Effector memory CD4-positive, alpha-beta T cell (primary cell): ENCODE results near the gene ALKBH2.

Experiments used
- DNase-seq, 3 donors: peaks; one replicate each; pipeline ENCODE4 v3.0.0-alpha.2; 2020
- H3K27ac ChIP-seq: 2 replicates; pipeline ENCODE4 v1.7.0; 2013; ENCODE audit warnings: mild to moderate bottlenecking, low read length, moderate library complexity; ENCODE audit not compliant: insufficient read depth, poor library complexity, severe bottlenecking
- H3K27me3 ChIP-seq: replicated peaks from 2 replicates; pipeline ENCODE4 v1.7.0; 2013; ENCODE audit warnings: mild to moderate bottlenecking, low read length; ENCODE audit not compliant: insufficient read depth, control insufficient read depth, poor library complexity, severe bottlenecking
- H3K36me3 ChIP-seq: 2 replicates; pipeline ENCODE4 v1.7.0; 2013; ENCODE audit warnings: mild to moderate bottlenecking, low read length, moderate library complexity; ENCODE audit not compliant: control insufficient read depth, insufficient read depth
- H3K4me1 ChIP-seq: 2 replicates; pipeline ENCODE4 v1.7.0; 2013; ENCODE audit warnings: low read length, mild to moderate bottlenecking; ENCODE audit not compliant: control insufficient read depth, insufficient read depth, poor library complexity, severe bottlenecking
- H3K4me3 ChIP-seq: 2 replicates; pipeline ENCODE4 v1.7.0; 2013; ENCODE audit warnings: low read length, low read depth, mild to moderate bottlenecking; ENCODE audit not compliant: insufficient read depth, poor library complexity, severe bottlenecking
- H3K9me3 ChIP-seq: 2 replicates; pipeline ENCODE4 v1.7.0; 2013; ENCODE audit warnings: mild to moderate bottlenecking, low read length, moderate library complexity; ENCODE audit not compliant: control insufficient read depth

The ALKBH2 gene

DNA sequence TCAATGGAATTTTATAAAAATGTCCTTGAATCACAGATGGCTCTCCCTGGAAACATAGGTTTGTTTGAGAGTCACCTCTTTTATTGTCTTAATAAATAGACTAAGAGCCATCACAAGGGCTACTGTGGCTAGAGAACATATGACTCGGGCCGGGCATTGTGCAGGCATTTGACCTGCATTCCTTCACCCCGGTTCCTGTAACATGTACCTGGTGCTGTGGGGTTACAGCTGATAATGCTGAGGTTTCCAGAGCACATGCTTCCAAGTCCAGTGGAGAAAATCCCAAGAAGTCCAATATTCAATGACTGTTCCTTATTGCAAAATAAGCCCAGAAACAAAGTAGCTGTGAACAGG, 22.1 kb upstream of the ALKBH2 start:
- no peaks in the 10 kb centered on the region for H3K36me3 ChIP-seq
- H3K27me3 ChIP-seq: no peaks in the 10 kb centered on the region
- H3K4me3 ChIP-seq: no peak overlapping the region
- DNase-seq: no peak
- H3K4me1 ChIP-seq: no peaks in the 10 kb centered on the region
- no peak overlapping the region for H3K27ac ChIP-seq
- no peaks in the 10 kb centered on the region for H3K9me3 ChIP-seq

DNA sequence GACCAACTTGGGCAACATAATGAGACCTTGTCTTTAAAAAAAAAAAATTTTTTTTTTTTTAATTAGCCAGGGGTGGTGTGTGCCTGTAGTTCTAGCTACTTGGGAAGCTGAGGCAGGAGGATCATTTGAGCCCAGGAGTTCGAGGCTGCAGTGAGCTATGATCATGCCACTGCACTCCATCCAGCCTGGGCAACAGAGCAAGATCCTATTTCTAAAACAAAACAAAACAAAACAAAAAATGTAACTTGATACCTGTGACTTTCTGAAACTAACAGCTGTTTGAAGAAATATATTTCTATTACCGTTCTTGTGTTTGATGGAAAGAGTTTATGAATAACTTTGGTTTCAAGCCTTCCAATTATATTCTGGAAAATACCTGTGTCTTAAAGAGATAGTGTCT, 21.4 kb upstream of the ALKBH2 start:
- no peaks in the 10 kb centered on the region for H3K36me3 ChIP-seq
- H3K27ac ChIP-seq: no peak overlapping the region
- H3K27me3 ChIP-seq: no peaks in the 10 kb centered on the region
- H3K4me1 ChIP-seq: no peaks in the 10 kb centered on the region
- H3K9me3 ChIP-seq: no peaks in the 10 kb centered on the region
- no peak for DNase-seq
- H3K4me3 ChIP-seq: no peak overlapping the region

DNA sequence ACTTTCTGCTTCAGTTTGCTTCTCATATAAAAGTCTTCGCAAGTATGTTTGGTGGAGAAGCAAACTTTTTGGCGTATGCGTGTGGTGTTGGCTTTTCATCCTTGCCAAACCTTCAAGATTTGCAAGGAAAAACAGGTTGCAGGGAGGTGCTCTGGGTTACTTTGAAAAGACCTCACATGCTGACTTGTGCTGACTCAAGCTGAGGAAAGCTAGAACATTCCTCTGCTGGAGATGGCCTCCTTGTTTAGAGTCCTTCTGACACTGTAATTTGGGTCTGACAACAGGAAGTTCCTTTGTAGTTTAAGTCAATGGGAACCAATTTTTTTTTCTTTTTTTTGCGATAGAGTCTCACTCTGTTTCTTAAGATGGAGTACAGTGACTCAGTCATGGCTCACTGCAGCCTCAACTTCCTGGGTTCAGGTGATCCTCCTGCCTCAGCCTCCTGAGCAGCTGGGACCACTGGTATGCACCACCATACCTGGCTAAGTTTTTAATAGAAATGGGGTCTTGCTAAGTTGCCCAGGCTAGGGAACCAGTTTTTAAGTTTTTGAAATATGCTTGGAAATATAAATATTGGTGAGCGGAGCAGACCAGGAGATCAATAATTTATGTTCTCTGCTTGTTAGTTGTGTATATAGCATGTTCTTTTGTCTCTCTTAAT, 20.5 kb upstream of the ALKBH2 start:
- no peak overlapping the region for H3K27ac ChIP-seq
- no peaks in the 10 kb centered on the region for H3K27me3 ChIP-seq
- no peak overlapping the region for H3K4me3 ChIP-seq
- no peaks in the 10 kb centered on the region for H3K4me1 ChIP-seq
- no peak for DNase-seq
- no peaks in the 10 kb centered on the region for H3K9me3 ChIP-seq
- no peaks in the 10 kb centered on the region for H3K36me3 ChIP-seq

DNA sequence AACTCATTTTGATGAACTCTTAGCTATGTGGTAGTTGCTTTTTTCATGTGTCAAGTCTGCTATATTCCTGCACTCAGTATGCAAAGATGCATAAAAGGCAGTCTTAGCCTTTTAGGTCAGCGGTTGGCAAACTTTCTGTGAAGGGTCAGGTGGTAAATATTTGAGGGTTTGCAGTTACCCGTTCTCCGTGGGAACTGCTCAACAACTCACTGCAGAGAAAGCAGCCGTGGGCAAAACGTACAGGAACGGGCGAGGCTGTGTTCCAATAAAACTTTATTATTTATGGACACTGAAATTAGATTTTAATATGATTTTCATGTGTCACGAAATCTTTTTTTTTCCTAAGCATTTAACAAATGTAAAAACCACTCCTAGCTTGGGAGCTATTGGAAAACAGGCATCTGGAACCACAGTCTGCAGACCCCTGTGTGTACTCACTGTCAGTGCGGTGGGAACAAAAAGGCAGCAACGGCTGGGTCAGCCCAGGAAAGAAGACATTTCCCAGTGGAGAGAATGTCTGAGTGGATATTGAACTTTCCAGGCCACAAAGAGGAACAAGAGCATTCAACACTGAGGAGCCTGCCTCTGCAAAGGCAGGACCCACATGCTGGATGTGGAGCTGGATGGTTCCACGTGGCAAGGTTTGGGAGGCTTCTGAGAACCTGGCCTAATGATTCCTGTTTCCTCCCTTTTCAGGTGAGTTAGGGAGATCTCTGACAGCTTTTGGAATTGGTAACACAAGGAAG, 19.6 kb upstream of the ALKBH2 start:
- no peaks in the 10 kb centered on the region for H3K27me3 ChIP-seq
- no peak for DNase-seq
- no peaks in the 10 kb centered on the region for H3K36me3 ChIP-seq
- H3K9me3 ChIP-seq: no peaks in the 10 kb centered on the region
- H3K27ac ChIP-seq: no peak overlapping the region
- no peaks in the 10 kb centered on the region for H3K4me1 ChIP-seq
- H3K4me3 ChIP-seq: no peak overlapping the region

DNA sequence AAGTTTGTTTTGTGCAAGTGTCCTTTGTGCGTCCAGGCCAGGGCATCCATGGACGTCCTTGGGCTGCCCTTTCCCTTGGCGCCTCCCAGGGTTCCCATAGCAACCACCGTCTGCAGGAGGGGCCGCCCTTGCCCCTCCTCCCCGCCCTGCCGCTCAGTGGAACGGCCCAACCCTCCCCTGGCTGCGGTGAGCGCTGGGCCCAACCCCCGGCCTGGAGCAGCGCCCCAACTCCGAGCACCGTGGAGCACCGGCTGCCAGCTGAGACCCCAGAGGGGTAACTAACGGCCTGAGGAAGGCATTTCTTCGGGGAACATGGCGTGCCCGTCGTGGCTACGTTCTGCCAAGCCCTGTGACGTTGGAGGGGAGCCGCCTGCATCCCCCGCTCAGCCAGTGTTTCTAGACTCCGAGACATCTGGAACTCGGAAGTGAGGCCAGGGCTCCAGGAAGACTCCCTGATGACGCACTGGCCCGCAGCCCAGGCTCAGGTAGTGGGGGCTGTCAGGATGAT, 17.8 kb upstream of the ALKBH2 start:
- Histone ChIP-seq H3K36me3 (peaks cover 9% of the 10 kb centered on the region), H3K27ac (peak overlapping the region; percentile 66), H3K27me3 (no peaks in the 10 kb centered on the region), H3K4me3 (peak overlapping the region; percentile 43), H3K4me1 (no peaks in the 10 kb centered on the region), H3K9me3 (no peaks in the 10 kb centered on the region)
- peak; percentile 24 to 31 (median 25) for DNase-seq

DNA sequence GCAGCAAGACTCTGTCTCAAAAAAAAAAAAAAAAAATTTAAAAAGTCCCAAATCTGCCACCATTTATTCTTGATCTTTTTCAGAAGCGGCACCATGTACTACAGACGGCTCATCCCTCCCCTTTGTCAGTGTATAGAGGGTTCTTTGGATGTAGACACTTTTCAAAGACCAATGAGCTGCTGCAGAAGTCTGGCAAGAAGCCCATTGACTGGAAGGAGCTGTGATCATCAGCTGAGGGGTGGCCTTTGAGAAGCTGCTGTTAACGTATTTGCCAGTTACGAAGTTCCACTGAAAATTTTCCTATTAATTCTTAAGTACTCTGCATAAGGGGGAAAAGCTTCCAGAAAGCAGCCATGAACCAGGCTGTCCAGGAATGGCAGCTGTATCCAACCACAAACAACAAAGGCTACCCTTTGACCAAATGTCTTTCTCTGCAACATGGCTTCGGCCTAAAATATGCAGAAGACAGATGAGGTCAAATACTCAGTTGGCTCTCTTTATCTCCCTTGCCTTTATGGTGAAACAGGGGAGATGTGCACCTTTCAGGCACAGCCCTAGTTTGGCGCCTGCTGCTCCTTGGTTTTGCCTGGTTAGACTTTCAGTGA, 16.6 kb upstream of the ALKBH2 start:
- Histone ChIP-seq H3K4me1 (no peaks in the 10 kb centered on the region), H3K36me3 (peaks cover 20% of the 10 kb centered on the region), H3K9me3 (no peaks in the 10 kb centered on the region), H3K27me3 (no peaks in the 10 kb centered on the region), H3K4me3 (no peak overlapping the region), H3K27ac (no peak overlapping the region)
- no peak for DNase-seq

DNA sequence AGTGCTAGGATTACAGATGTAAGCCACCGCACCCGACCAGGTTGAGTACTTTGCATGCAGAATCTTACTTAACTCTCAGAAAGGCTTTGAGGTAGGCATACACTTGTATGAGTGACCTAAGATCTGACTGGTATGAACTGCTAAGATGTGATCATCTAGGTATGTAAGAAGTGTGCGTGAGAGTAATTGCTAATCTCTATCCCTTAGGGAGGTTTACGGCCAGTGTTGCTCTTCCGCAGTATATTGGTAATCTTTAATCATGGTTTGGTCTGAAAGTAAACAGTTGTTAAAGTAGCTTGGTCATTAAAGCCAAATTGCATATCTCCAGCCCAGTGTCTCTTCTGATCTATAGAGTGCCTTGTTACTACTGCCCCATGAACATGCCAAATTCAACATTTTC, 11.9 kb upstream of the ALKBH2 start:
- DNase-seq: no peak
- peaks cover 45% of the 10 kb centered on the region for H3K36me3 ChIP-seq
- no peaks in the 10 kb centered on the region for H3K27me3 ChIP-seq
- no peak overlapping the region for H3K4me3 ChIP-seq
- H3K4me1 ChIP-seq: no peaks in the 10 kb centered on the region
- H3K9me3 ChIP-seq: no peaks in the 10 kb centered on the region
- H3K27ac ChIP-seq: no peak overlapping the region

DNA sequence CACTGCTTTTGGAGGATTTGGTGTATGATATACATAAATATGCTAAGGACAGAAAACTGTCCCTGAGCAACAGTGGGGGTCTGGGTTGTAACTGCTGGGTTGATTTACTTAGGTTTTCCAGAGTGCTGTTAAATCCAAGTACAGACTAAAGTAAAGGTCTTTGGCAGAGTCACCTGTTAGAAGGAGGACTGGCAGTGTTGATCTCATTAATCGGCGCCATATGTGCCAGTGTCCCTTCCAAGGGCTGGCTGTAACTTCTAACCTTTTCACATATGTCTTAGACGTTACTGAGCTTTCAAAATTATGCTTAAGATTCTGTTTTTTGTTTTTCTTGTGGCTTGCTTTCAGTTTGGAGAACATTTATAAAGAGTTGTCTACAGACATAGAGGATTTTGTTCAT, 9.2 kb upstream of the ALKBH2 start:
- Histone ChIP-seq H3K36me3 (peaks cover 45% of the 10 kb centered on the region), H3K27ac (no peak overlapping the region), H3K4me3 (no peak overlapping the region), H3K9me3 (no peaks in the 10 kb centered on the region), H3K27me3 (no peaks in the 10 kb centered on the region), H3K4me1 (peaks cover 13% of the 10 kb centered on the region)
- no peak for DNase-seq

DNA sequence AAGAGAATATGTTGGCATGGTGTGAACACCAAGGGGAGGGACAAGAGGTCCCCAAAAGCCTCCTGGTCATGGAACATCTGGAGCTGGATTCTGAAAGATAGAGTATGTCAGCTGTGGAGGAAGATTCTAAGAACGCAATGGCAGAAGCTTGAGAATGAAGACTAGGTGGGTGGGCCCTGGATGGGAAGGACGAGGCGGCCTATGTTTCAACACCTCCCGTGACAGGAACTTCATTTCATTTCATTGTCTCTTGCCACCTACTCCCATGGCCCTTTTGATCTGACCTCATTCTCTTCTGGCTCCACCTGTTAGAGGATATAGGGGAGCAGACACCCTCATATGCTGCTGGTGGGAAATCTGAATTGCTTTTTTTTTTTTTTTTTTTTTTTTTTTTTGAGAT, 7.5 kb upstream of the ALKBH2 start:
- Histone ChIP-seq H3K27me3 (no peaks in the 10 kb centered on the region), H3K36me3 (peaks cover 33% of the 10 kb centered on the region), H3K4me3 (no peak overlapping the region), H3K9me3 (no peaks in the 10 kb centered on the region), H3K27ac (no peak overlapping the region), H3K4me1 (peaks cover 17% of the 10 kb centered on the region)
- DNase-seq: no peak

DNA sequence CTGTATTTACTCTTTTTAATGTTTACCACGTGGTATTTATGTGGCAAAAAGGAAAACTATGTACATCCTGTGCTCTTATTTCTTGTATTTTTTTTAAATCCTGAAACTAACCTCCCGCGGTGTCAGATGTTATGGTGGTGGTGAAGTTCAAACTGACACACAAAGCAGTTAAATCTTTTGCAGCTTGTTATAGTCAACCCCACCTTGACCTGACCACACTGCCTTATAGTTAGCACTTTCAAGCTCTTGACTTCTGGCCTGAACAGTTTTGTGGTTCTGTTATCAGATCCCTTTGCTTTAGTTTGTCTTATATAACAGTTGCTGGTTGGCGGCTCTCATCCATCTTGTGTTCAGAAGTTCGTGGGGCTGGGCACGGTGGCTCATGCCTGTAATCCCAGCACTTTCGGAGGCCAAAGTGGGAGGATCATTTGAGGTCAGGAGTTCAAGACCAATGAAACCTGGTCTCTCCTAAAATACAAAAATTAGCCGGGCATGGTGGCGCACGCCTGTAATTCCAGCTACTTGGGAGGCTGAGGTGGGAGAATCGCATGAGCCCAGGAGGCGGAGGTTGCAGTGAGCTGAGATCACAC, 6.3 kb upstream of the ALKBH2 start:
- Histone ChIP-seq H3K27ac (peak overlapping the region; percentile 56), H3K36me3 (peaks cover 22% of the 10 kb centered on the region), H3K4me1 (peaks cover 17% of the 10 kb centered on the region), H3K27me3 (no peaks in the 10 kb centered on the region), H3K4me3 (peak overlapping the region; percentile 73), H3K9me3 (no peaks in the 10 kb centered on the region)
- no peak for DNase-seq
